ENCODE measurements around the gene ZNF407. TPM values are rescaled to one million over a fixed set of nuclear protein-coding genes. Genes with fewer than 3 reads are reported as not detected.

ZNF407 gene
- total and polyA plus RNA-seq, 12 donors = 2.5 to 14.9 (median 12.7) TPM

- H3K9me3 ChIP-seq = no peaks in the 10 kb centered on the region
- TF ChIP-seq CTCF (IDR thresholded peaks at IDR 0.05) = no peak
- H3K4me1 ChIP-seq = no peaks in the 10 kb centered on the region
- 90 to 95% methylated on average over 9 of the region's 9 CpGs for WGBS, 2 donors
- intact Hi-C loops (cut with DNase I) = no loop called here
- H3K4me3 ChIP-seq = no peak overlapping the region
- DNase-seq (no peak), ATAC-seq (no peak)
- H3K36me3 ChIP-seq = no peaks in the 10 kb centered on the region
- H3K27ac ChIP-seq = no peak overlapping the region
- no peaks in the 10 kb centered on the region for H3K27me3 ChIP-seq
These were observed 344.7 kb downstream of the ZNF407 start for GRCh38 chr18:74942319-74942910.

GRCh38 chr18:74944676-74945075, 347.0 kb downstream of the ZNF407 start:
- Histone ChIP-seq H3K9me3 (no peaks in the 10 kb centered on the region), H3K27ac (no peak overlapping the region), H3K36me3 (no peaks in the 10 kb centered on the region), H3K4me3 (no peak overlapping the region), H3K27me3 (no peaks in the 10 kb centered on the region), H3K4me1 (peaks cover 0 to 5% (median 0%) of the 10 kb centered on the region in 9 donors)
- TF ChIP-seq CTCF (IDR thresholded peaks at IDR 0.05) = no peak
- DNase-seq = no peak
- 95 to 96% methylated on average over 5 of the region's 5 CpGs for WGBS, 2 donors
- no peak for ATAC-seq
- intact Hi-C loops (cut with DNase I) = no loop called here

- peaks cover 0 to 16% (median 9%) of the 10 kb centered on the region in 9 donors for H3K4me1 ChIP-seq
- no peaks in the 10 kb centered on the region for H3K36me3 ChIP-seq
- no peaks in the 10 kb centered on the region for H3K9me3 ChIP-seq
- intact Hi-C loops (cut with DNase I) = no loop called here
- H3K4me3 ChIP-seq = no peak overlapping the region
- H3K27ac ChIP-seq = no peak overlapping the region
- no peak for ATAC-seq
- H3K27me3 ChIP-seq = no peaks in the 10 kb centered on the region
- 91 to 94% methylated on average over 7 of the region's 7 CpGs for WGBS, 2 donors
- no peak for DNase-seq
- no peak for TF ChIP-seq CTCF (IDR thresholded peaks at IDR 0.05)
These were observed 348.3 kb downstream of the ZNF407 start for GRCh38 chr18:74945774-74946545.

GRCh38 chr18:74946646-74947375, 349.1 kb downstream of the ZNF407 start:
- ATAC-seq (no peak), DNase-seq (no peak)
- H3K27ac ChIP-seq = no peak overlapping the region
- no peak overlapping the region for H3K4me3 ChIP-seq
- no peak for TF ChIP-seq CTCF (IDR thresholded peaks at IDR 0.05)
- H3K36me3 ChIP-seq = no peaks in the 10 kb centered on the region
- no peaks in the 10 kb centered on the region for H3K9me3 ChIP-seq
- intact Hi-C loops (cut with DNase I) = no loop called here
- H3K27me3 ChIP-seq = no peaks in the 10 kb centered on the region
- 90 to 93% methylated on average over 3 of the region's 3 CpGs for WGBS, 2 donors
- H3K4me1 ChIP-seq = peaks cover 0 to 23% (median 12%) of the 10 kb centered on the region in 9 donors
